Epithelial cell of proximal tubule (primary cell): Measurements from ENCODE around the gene CTNND2. TPM values are rescaled to one million over a fixed set of nuclear protein-coding genes. Genes with fewer than 3 reads are reported as not detected.

ENCODE experiments used
- DNase-seq: peaks from one replicate; pipeline ENCODE4 v3.0.0-alpha.2; 2011; ENCODE audit warnings: low read depth
- H3K4me3 ChIP-seq: 2 replicates; pipeline ENCODE4 v1.5.1; 2011; ENCODE audit warnings: low read depth, mild to moderate bottlenecking, low read length
- CTCF ChIP-seq: conservative IDR thresholded peaks from 2 replicates; pipeline ENCODE4 v1.5.1; 2012; ENCODE audit warnings: low read depth, mild to moderate bottlenecking, low read length
- total RNA-seq: library from RNA; depleted of rRNA; stranded (reverse); fragments of >200 nt; gene quantifications from 2 replicates; pipeline ENCODE4 v1.2.3, GENCODE V29; 2015

The CTNND2 gene
- total RNA-seq, 1 donor from 2014 or later: 0.12 TPM

GRCh38 chr5:11292648-11293356 lies 611.4 kb downstream of the CTNND2 start:
- H3K4me3 ChIP-seq: no peak overlapping the region
- no peak for TF ChIP-seq CTCF
- DNase-seq: no peak

- no peak overlapping the region for H3K4me3 ChIP-seq
- no peak for DNase-seq
- TF ChIP-seq CTCF: no peak
These were observed 614.5 kb downstream of the CTNND2 start for GRCh38 chr5:11289733-11290132.

- no peak for TF ChIP-seq CTCF
- H3K4me3 ChIP-seq: no peak overlapping the region
- DNase-seq: no peak
These were observed 615.0 kb downstream of the CTNND2 start for GRCh38 chr5:11289208-11289607.

- DNase-seq: no peak
- no peak overlapping the region for H3K4me3 ChIP-seq
- no peak for TF ChIP-seq CTCF
These were observed 622.4 kb downstream of the CTNND2 start for GRCh38 chr5:11281842-11282241.

DNA sequence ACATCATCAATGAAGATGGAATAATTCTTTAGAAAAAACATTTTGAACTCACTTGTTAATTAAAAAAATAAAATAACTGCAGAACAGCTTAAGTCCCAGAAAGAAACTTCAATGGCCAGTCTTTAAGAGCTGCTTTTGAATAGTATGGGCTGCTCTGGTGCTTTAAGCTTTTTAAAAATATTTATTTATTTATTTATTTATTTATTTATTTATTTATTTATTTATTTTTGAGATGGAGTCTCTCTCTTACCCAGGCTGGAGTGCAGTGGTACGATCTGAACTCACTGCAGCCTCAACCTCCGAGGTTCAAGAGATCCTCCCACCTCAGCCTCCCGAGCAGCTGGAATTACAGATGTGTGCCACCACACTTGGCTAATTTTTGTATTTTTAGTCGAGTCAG lies 626.9 kb downstream of the CTNND2 start:
- H3K4me3 ChIP-seq: no peak overlapping the region
- no peak for DNase-seq
- no peak for TF ChIP-seq CTCF

DNA sequence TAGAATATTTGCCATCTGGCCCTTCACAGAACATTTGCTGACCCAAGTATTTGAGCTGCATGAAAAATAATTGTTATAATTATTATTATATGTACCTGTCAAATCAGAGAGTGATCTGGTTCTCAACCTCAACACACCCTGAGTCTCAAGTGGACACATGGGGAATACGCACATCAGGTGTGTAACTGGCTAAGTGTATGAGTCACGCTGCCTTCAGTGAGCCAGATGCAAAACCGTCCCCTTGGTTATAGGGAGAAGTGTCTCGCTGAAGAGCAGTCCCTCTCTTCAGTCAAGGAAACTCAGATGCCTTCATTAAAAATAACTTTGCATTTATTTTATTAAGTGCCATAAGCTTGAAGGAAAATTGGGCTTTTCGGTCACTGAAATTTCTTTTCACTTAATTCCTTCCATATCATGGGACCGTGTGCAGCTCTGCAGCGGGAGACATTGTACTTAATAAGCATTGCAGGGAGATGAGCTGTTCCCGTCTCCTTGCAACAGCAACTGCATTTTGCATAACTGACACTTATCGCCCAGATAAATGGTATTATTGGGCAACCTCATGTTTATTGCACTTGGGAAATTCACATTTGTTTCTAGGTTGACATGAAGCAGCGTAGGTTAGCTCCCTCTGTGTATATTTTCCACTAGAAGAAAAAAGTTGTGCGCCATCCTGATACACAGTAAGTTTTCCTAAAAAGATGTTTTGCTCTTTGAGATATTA lies 630.9 kb downstream of the CTNND2 start:
- H3K4me3 ChIP-seq: no peak overlapping the region
- DNase-seq: no peak
- no peak for TF ChIP-seq CTCF
